Measurements from ENCODE around the gene MAPK14. TPM values are rescaled to one million over a fixed set of nuclear protein-coding genes. Genes with fewer than 3 reads are reported as not detected.
"Not testable (repeated sequence)": the region's sequence is repeated elsewhere in the genome, so short reads cannot be mapped to it uniquely, and the experiment has no call there.

The MAPK14 gene
- total and polyA plus RNA-seq, 2 donors from 2014 or later, result 19.9 to 56.6 TPM

DNA sequence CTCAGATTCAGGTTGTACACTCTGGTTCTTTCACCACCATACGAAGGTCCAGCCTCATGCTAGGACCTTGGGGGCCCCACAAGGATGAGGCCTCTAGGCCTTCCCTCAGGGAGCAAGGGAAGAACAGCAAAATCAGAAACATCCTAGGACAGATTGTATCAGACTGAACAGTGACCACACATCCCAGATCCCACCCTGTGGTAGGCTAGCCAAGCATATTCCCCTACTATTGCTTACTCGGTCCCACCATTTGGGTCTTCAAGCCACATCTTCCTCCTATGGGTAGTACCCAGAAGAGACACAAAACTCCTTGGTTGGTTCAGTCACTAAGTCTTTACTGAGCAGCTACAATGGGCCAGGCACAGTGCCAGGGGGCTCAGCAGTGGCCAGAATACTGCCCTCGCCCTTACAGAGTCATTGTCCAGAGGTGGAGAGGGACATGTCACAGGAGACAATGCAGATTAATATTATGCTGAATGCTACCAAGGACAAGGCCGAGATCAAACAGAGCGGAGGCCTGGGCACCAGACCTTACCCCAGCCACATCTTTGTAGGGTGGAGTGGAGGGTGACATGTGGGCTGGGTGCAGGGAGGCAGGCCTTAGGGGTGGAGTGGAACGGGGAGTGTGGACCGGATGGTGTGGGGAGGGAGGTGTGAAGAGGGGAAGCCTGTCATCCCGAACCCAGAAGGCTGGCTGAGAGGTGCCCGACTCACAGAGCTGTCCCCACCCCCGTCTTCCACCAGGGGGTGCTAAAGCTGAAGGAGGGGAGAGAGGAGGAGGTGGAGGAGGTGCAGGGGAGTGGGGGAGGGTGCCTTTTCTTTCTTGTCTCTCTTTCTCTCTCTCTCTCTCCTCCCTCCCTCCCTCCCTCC is 95.9 kb downstream of the MAPK14 start:
- no peaks in the 10 kb centered on the region for H3K36me3 ChIP-seq (ENCODE audit: control insufficient read depth in 2 of 3, insufficient read depth in 3 of 3, low read length in 3 of 3)
- intact Hi-C loops (cut with DNase I), result no loop called here
- no peak for FAIRE-seq
- peak; percentile 77 for TF ChIP-seq CTCF (IDR thresholded peaks at IDR 0.05; ENCODE audit: borderline replicate concordance, extremely low read depth, insufficient read depth)
- H3K4me3 ChIP-seq (ENCODE audit: low read length in 3 of 3), result no peak overlapping the region
- peak; percentile 76 to 93 (median 84) for DNase-seq
- no peak overlapping the region for H3K9ac ChIP-seq (ENCODE audit: low read length in 3 of 3)
- H3K4me1 ChIP-seq (ENCODE audit: control insufficient read depth in 2 of 3, insufficient read depth in 2 of 3, low read depth in 1 of 3, low read length in 3 of 3), result peaks cover 0 to 15% (median 3%) of the 10 kb centered on the region in 3 donors
- no peak overlapping the region for H3K27ac ChIP-seq (ENCODE audit: low read depth in 2 of 2, low read length in 2 of 2)
- no peaks in the 10 kb centered on the region for H3K9me3 ChIP-seq (ENCODE audit: control insufficient read depth in 2 of 3, insufficient read depth in 1 of 3, low read length in 3 of 3)
- no peaks in the 10 kb centered on the region for H3K27me3 ChIP-seq (ENCODE audit: control insufficient read depth, insufficient read depth, low read length)

DNA sequence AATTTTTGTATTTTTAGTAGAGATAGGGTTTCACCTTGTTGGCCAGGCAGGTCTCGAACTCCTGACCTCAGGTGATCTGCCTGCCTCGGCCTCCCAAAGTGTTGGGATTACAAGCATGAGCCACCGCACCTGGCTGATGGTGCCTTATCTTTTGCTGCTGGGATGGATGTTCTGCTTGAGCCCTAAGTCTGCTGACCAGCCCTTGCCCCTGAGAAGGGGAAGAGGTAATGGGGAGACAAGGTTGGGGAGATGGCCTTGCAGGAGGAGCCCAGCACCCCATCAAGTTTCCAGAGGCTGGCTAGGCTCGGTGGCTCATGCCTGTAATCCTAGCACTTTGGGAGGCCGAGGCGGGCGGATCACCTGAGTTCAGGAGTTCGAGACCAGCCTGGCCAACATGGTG is 96.7 kb downstream of the MAPK14 start:
- intact Hi-C loops (cut with DNase I); H3K27me3 ChIP-seq (ENCODE audit: control insufficient read depth, insufficient read depth, low read length); H3K9ac ChIP-seq (ENCODE audit: low read length in 3 of 3); H3K27ac ChIP-seq (ENCODE audit: low read depth in 2 of 2, low read length in 2 of 2); FAIRE-seq; H3K9me3 ChIP-seq (ENCODE audit: control insufficient read depth in 2 of 3, insufficient read depth in 1 of 3, low read length in 3 of 3); H3K36me3 ChIP-seq (ENCODE audit: control insufficient read depth in 2 of 3, insufficient read depth in 3 of 3, low read length in 3 of 3); H3K4me3 ChIP-seq (ENCODE audit: low read length in 3 of 3); DNase-seq: not testable (repeated sequence)
- H3K4me1 ChIP-seq (ENCODE audit: control insufficient read depth in 2 of 3, insufficient read depth in 2 of 3, low read depth in 1 of 3, low read length in 3 of 3), result peaks cover 0 to 15% (median 3%) of the 10 kb centered on the region in 3 donors

- Histone ChIP-seq H3K9ac (ENCODE audit: low read length in 3 of 3) (no peak overlapping the region), H3K4me1 (ENCODE audit: control insufficient read depth in 2 of 3, insufficient read depth in 2 of 3, low read depth in 1 of 3, low read length in 3 of 3) (peaks cover 0 to 15% (median 3%) of the 10 kb centered on the region in 3 donors), H3K27me3 (ENCODE audit: control insufficient read depth, insufficient read depth, low read length) (no peaks in the 10 kb centered on the region), H3K4me3 (ENCODE audit: low read length in 3 of 3) (no peak overlapping the region), H3K9me3 (ENCODE audit: control insufficient read depth in 2 of 3, insufficient read depth in 1 of 3, low read length in 3 of 3) (no peaks in the 10 kb centered on the region), H3K27ac (ENCODE audit: low read depth in 2 of 2, low read length in 2 of 2) (no peak overlapping the region), H3K36me3 (ENCODE audit: control insufficient read depth in 2 of 3, insufficient read depth in 3 of 3, low read length in 3 of 3) (no peaks in the 10 kb centered on the region)
- no peak for DNase-seq
- intact Hi-C loops (cut with DNase I), result no loop called here
- TF ChIP-seq CTCF (IDR thresholded peaks at IDR 0.05; ENCODE audit: borderline replicate concordance, extremely low read depth, insufficient read depth), result no peak
- no peak for FAIRE-seq
Measured at GRCh38 chr6:36124881-36125280, 97.3 kb downstream of the MAPK14 start.

GRCh38 chr6:36125575-36125974 is 98.0 kb downstream of the MAPK14 start:
- Histone ChIP-seq H3K9me3 (ENCODE audit: control insufficient read depth in 2 of 3, insufficient read depth in 1 of 3, low read length in 3 of 3) (no peaks in the 10 kb centered on the region), H3K36me3 (ENCODE audit: control insufficient read depth in 2 of 3, insufficient read depth in 3 of 3, low read length in 3 of 3) (no peaks in the 10 kb centered on the region), H3K4me3 (ENCODE audit: low read length in 3 of 3) (no peak overlapping the region), H3K4me1 (ENCODE audit: control insufficient read depth in 2 of 3, insufficient read depth in 2 of 3, low read depth in 1 of 3, low read length in 3 of 3) (peaks cover 0 to 15% (median 3%) of the 10 kb centered on the region in 3 donors), H3K9ac (ENCODE audit: low read length in 3 of 3) (no peak overlapping the region), H3K27ac (ENCODE audit: low read depth in 2 of 2, low read length in 2 of 2) (no peak overlapping the region), H3K27me3 (ENCODE audit: control insufficient read depth, insufficient read depth, low read length) (no peaks in the 10 kb centered on the region)
- intact Hi-C loops (cut with DNase I), result no loop called here
- DNase-seq (no peak), FAIRE-seq (no peak)
- no peak for TF ChIP-seq CTCF (IDR thresholded peaks at IDR 0.05; ENCODE audit: borderline replicate concordance, extremely low read depth, insufficient read depth)
